CD4-positive, CD25-positive, alpha-beta regulatory T cell (primary cell): Measurements from ENCODE around the gene RAB42. TPM values are rescaled to one million over a fixed set of nuclear protein-coding genes. Genes with fewer than 3 reads are reported as not detected.
A peak's percentile ranks its signal among the peaks of the same experiment; 100 is the strongest.

Experiments
- ATAC-seq, 2 donors: fragments of 150-1000 bp; cut with Tn5 transposase; one replicate each; pipeline ENCODE4 v1.10.0; 2021; ENCODE audit warnings: low read depth in 2 of 2, moderate number of reproducible peaks in 2 of 2, moderate library complexity in 1 of 2
- DNase-seq, 3 donors: peaks; one replicate each; pipeline versions ENCODE4 v3.0.0 to v3.0.0-alpha.2; 2012 to 2022; ENCODE audit warnings: mixed read lengths in 1 of 3
- H3K27ac ChIP-seq: one replicate; pipeline ENCODE4 v1.7.0; 2013; ENCODE audit warnings: mild to moderate bottlenecking, low read length; ENCODE audit not compliant: insufficient read depth, poor library complexity, severe bottlenecking
- H3K27me3 ChIP-seq: one replicate; pipeline ENCODE4 v1.7.0; 2013; ENCODE audit warnings: low read length; ENCODE audit not compliant: control insufficient read depth, insufficient read depth
- H3K36me3 ChIP-seq: one replicate; pipeline ENCODE4 v1.7.0; 2013; ENCODE audit warnings: mild to moderate bottlenecking, low read length, moderate library complexity; ENCODE audit not compliant: control insufficient read depth, insufficient read depth
- H3K4me1 ChIP-seq: 2 replicates; pipeline ENCODE4 v1.7.0; 2013; ENCODE audit warnings: mild to moderate bottlenecking, low read length; ENCODE audit not compliant: insufficient read depth, control insufficient read depth, poor library complexity, severe bottlenecking
- H3K4me3 ChIP-seq: one replicate; pipeline ENCODE4 v1.7.0; 2013; ENCODE audit warnings: low read depth, mild to moderate bottlenecking, low read length, moderate library complexity
- H3K9me3 ChIP-seq, 2 experiments: 1 replicate in 1 of 2; 2 replicates in 1 of 2; pipeline ENCODE4 v1.7.0; 2013; ENCODE audit warnings: low read length in 2 of 2, mild to moderate bottlenecking in 1 of 2, moderate library complexity in 1 of 2; ENCODE audit not compliant: control insufficient read depth in 2 of 2
- H3K27ac Mint-ChIP-seq, 3 donors: one replicate each; pipeline ENCODE4 v1.8.0; 2020 to 2022; ENCODE audit warnings: mild to moderate bottlenecking in 3 of 3, mixed read lengths in 3 of 3, moderate library complexity in 2 of 3
- H3K27me3 Mint-ChIP-seq: one replicate; pipeline ENCODE4 v1.8.0; 2022; ENCODE audit warnings: mild to moderate bottlenecking, mixed read lengths
- H3K36me3 Mint-ChIP-seq: one replicate; pipeline ENCODE4 v1.8.0; 2020; ENCODE audit warnings: mixed read lengths
- H3K4me1 Mint-ChIP-seq, 4 donors: one replicate each; pipeline ENCODE4 v1.8.0; 2020 to 2022; ENCODE audit warnings: mixed read lengths in 4 of 4, mild to moderate bottlenecking in 1 of 4
- H3K4me3 Mint-ChIP-seq, 4 donors: one replicate each; pipeline ENCODE4 v1.8.0; 2020 to 2022; ENCODE audit warnings: mild to moderate bottlenecking in 4 of 4, mixed read lengths in 4 of 4, moderate library complexity in 3 of 4
- H3K9me3 Mint-ChIP-seq, 7 donors: one replicate each; pipeline ENCODE4 v1.8.0; 2020 to 2022; ENCODE audit warnings: mixed read lengths in 7 of 7, mild to moderate bottlenecking in 3 of 7, moderate library complexity in 2 of 7
- polyA plus RNA-seq, 4 donors: library from polyadenylated mRNA; unstranded; fragments of 300-500 nt; fragmentation: Illumina TruSeq; gene quantifications; one replicate each; pipeline ENCODE4 v1.2.3, GENCODE V29; 2021
- total RNA-seq: library from RNA; stranded (reverse); gene quantifications from one replicate; pipeline ENCODE4 v1.2.3, GENCODE V29; 2022

RAB42 gene, protein sequence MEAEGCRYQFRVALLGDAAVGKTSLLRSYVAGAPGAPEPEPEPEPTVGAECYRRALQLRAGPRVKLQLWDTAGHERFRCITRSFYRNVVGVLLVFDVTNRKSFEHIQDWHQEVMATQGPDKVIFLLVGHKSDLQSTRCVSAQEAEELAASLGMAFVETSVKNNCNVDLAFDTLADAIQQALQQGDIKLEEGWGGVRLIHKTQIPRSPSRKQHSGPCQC
- total RNA-seq = not detected
- polyA plus RNA-seq = not detected

DNA sequence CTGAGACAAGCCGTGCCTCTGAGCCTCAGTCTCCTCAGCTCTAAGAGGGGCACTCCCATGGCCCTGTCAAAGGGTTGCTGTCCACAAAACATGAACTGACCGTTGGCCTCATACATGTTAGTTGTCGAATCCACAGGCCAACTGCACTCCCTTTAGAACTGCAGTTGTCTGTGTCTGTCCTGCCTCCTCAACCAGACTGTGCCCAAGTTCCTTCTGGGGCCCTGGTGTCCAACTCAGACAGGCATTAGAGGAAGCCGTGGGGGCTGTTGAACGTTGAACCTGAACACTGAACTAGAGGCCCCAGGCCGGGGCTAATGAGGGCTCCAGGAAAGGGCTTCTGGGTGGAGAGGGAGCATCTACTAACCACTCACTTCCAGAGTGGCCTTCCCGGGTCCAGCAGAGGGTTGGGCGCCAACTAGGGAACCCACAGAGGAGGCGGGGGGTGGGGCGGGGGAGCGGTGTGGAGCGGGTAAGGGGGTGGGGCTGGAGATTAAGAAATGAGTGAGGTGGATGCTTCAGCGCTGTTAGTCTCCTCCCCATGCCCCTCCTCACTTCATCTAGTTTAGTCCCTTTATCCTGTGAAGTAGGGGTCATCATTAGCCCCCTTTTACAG, at the start of gene RAB42:
TSS of gene RAB42 (plus strand) at position 558 of the 613 bp plus-strand sequence. CDS start 247 bp downstream, outside the sequence.
- Histone ChIP-seq H3K9me3 (no peaks in the 10 kb centered on the region), H3K4me1 (peaks cover 4% of the 10 kb centered on the region), H3K27me3 (no peaks in the 10 kb centered on the region), H3K4me3 (peak within 1 kb of the TSS; percentile 57), H3K36me3 (no peaks in the 10 kb centered on the region), H3K27ac (no peak within 1 kb of the TSS)
- Mint-ChIP-seq H3K4me1 (peaks cover 0 to 7% (median 5%) of the 10 kb centered on the region in 4 donors), H3K9me3 (no peaks in the 10 kb centered on the region), H3K36me3 (no peaks in the 10 kb centered on the region), H3K27ac (no peak within 1 kb of the TSS), H3K4me3 (peak within 1 kb of the TSS; percentile 76 to 85 (median 78)), H3K27me3 (peaks cover 6% of the 10 kb centered on the region)
- DNase-seq = peak in 1 of 3 donors; percentile 19
- ATAC-seq = peak; percentile 34 to 53

DNA sequence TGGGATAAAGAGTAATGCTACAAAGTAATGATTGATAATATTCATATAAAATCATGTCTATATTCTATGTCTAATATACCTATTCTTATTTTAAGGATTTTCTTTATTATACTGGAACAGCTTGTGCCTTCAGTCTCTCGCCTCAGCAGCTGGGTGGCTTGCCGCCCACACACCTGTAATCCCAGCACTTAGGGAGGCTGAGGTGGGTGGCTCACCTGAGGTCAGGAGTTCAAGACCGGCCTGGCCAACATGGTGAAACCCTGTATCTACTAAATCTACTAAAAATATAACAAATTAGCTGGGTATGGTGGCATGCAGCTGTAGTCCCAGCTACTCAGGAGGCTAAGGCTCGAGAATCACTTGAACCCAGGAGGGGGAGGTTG, 46.8 kb upstream of the RAB42 start:
- Mint-ChIP-seq H3K4me1 (no peaks in the 10 kb centered on the region), H3K27ac (no peak overlapping the region), H3K4me3 (no peak overlapping the region), H3K36me3 (no peaks in the 10 kb centered on the region), H3K9me3 (no peaks in the 10 kb centered on the region), H3K27me3 (peaks cover 8% of the 10 kb centered on the region)
- DNase-seq = no peak
- H3K27me3 ChIP-seq = no peaks in the 10 kb centered on the region
- H3K4me1 ChIP-seq = no peaks in the 10 kb centered on the region
- H3K36me3 ChIP-seq = no peaks in the 10 kb centered on the region
- ATAC-seq = no peak
- no peaks in the 10 kb centered on the region for H3K9me3 ChIP-seq
- no peak overlapping the region for H3K27ac ChIP-seq
- no peak overlapping the region for H3K4me3 ChIP-seq

DNA sequence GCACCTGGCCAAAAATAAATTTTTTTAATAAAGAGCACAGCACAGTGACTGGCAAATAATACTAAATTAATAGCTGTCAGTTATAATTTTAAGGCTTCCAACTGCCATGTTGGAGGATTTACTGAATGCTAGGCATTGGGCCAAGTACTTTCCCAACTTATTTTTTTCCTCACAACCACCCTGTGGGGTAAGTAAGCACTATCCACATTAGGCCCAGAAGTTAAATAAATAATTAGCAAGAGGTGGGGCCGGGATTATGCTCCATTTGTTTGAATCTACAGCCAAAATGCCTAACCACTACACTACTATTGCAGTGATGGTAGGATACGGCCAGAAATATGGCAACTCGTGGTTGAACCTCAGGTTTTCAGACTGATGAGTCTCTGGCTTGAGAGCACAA, 43.7 kb upstream of the RAB42 start:
- Histone ChIP-seq H3K9me3 (no peaks in the 10 kb centered on the region), H3K27me3 (no peaks in the 10 kb centered on the region), H3K36me3 (no peaks in the 10 kb centered on the region), H3K4me3 (no peak overlapping the region), H3K27ac (no peak overlapping the region), H3K4me1 (peaks cover 3% of the 10 kb centered on the region)
- Mint-ChIP-seq H3K27me3 (peaks cover 8% of the 10 kb centered on the region), H3K4me3 (no peak overlapping the region), H3K4me1 (peaks cover 0 to 14% (median 7%) of the 10 kb centered on the region in 4 donors), H3K9me3 (no peaks in the 10 kb centered on the region), H3K27ac (no peak overlapping the region), H3K36me3 (no peaks in the 10 kb centered on the region)
- no peak for ATAC-seq
- no peak for DNase-seq

DNA sequence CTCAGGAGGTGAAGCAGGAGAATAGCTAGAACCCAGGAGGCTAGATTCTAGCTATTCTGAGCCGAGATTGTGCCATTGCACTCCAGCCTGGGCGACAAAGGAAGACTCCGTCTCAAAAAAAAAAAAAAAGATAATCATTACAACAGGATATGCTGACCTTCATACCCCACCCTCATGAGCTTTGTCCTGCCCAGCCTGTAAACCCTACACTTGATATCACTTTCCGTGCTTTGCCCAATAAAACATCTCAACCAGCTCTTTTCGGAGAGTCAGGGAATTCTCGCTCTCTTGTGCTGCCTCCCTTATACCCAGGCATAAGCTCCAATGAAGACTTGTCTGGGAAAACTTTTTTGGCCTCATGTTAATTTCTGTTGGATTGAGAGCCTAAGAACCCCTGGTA, 40.7 kb upstream of the RAB42 start:
- Histone ChIP-seq H3K4me3 (no peak overlapping the region), H3K4me1 (peaks cover 12% of the 10 kb centered on the region), H3K9me3 (no peaks in the 10 kb centered on the region), H3K36me3 (peaks cover 6% of the 10 kb centered on the region), H3K27me3 (no peaks in the 10 kb centered on the region), H3K27ac (no peak overlapping the region)
- no peaks in the 10 kb centered on the region for H3K9me3 Mint-ChIP-seq
- H3K4me1 Mint-ChIP-seq = peaks cover 4 to 34% (median 18%) of the 10 kb centered on the region in 4 donors
- no peak for ATAC-seq
- H3K27me3 Mint-ChIP-seq = peaks cover 5% of the 10 kb centered on the region
- peaks cover 4% of the 10 kb centered on the region for H3K36me3 Mint-ChIP-seq
- peak overlapping the region in 2 of 3 donors; percentile 63 to 99 for H3K27ac Mint-ChIP-seq
- H3K4me3 Mint-ChIP-seq = peak overlapping the region in 1 of 4 donors; percentile 56
- DNase-seq = no peak

DNA sequence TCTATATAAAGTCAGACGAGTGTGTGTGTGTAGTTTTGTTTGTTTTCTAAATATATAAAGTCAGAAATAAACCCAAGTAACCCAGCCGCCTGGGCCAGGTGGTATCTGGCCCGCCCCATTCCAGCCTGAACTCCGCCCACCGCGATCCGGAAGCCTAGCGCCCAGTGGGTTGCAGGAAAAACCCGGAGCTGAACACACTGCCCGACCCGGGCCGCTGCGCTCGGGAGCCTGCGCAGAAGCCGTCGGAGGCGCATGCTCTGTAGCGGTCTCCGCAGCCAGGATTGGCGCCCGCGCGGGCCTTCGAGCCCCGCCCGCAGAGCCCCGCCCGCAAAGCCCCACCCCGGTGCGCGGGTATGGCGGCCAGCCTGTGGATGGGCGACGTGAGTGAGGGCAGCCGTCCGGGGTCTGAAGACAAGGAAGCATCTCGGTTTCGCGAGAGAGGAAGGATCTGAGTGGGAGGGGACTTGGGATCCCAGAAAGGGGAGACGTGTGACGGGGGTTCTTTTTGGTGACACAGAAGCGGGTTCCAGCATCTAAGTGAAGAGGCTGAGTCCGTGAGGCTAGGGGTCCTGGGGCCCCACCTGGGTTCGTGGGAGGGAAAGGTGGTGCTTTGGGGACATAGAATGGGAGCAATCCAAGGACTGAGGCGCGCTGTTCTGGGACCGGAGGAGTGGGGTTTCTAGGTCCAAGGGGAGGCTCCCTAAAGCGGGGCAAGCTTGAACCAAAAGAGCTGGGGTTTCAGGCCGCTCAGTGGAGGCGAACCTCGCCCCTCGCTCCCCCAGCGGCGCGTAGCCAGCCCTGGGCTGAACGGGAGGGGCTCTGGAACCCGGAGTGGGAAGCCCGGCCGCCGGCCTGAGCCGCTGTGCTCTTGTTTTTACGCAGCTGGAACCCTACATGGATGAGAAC, 39.1 kb upstream of the RAB42 start, which contains the start of gene TRNAU1AP:
TSS of gene TRNAU1AP (plus strand) at position 328 of the 906 bp plus-strand sequence. CDS start at position 354, 26 bp downstream.
- peak within 1 kb of the TSS; percentile 96 to 99 (median 98) for H3K27ac Mint-ChIP-seq
- Histone ChIP-seq H3K4me3 (peak within 1 kb of the TSS; percentile 91), H3K9me3 (no peaks in the 10 kb centered on the region), H3K36me3 (peaks cover 13% of the 10 kb centered on the region), H3K4me1 (peaks cover 12% of the 10 kb centered on the region), H3K27ac (peak within 1 kb of the TSS; percentile 79), H3K27me3 (no peaks in the 10 kb centered on the region)
- no peaks in the 10 kb centered on the region for H3K9me3 Mint-ChIP-seq
- ATAC-seq (peak; percentile 94 to 98), DNase-seq (peak; percentile 94 to 98 (median 98))
- peak within 1 kb of the TSS; percentile 95 to 99 (median 97) for H3K4me3 Mint-ChIP-seq
- no peaks in the 10 kb centered on the region for H3K27me3 Mint-ChIP-seq
- peaks cover 4% of the 10 kb centered on the region for H3K36me3 Mint-ChIP-seq
- peaks cover 4 to 34% (median 18%) of the 10 kb centered on the region in 4 donors for H3K4me1 Mint-ChIP-seq

DNA sequence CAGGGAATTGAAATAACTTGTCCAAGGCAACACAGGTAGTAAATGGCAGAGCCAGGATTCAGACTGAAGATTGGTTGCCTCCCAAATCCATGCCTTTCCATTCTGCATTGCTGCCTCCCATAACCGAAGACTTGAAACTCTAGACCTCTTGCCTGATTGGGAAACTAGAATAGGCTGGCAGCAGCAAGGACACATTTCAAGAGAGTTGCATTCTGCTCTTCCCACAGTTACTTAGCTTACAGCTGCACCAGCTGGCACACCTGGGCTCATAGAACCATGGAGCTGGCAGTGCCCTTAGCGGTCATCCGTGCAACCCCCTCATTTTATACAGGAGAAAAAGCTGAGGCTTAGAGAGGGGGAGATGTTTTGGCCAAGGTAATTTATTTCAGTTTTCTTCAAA, 31.2 kb upstream of the RAB42 start:
- Mint-ChIP-seq H3K9me3 (no peaks in the 10 kb centered on the region), H3K27ac (no peak overlapping the region), H3K36me3 (peaks cover 16% of the 10 kb centered on the region), H3K27me3 (no peaks in the 10 kb centered on the region), H3K4me1 (peaks cover 0 to 2% (median 0%) of the 10 kb centered on the region in 4 donors), H3K4me3 (no peak overlapping the region)
- H3K27ac ChIP-seq = no peak overlapping the region
- no peak overlapping the region for H3K4me3 ChIP-seq
- H3K9me3 ChIP-seq = no peaks in the 10 kb centered on the region
- H3K27me3 ChIP-seq = no peaks in the 10 kb centered on the region
- no peak for DNase-seq
- H3K4me1 ChIP-seq = no peaks in the 10 kb centered on the region
- no peak for ATAC-seq
- peaks cover 58% of the 10 kb centered on the region for H3K36me3 ChIP-seq

DNA sequence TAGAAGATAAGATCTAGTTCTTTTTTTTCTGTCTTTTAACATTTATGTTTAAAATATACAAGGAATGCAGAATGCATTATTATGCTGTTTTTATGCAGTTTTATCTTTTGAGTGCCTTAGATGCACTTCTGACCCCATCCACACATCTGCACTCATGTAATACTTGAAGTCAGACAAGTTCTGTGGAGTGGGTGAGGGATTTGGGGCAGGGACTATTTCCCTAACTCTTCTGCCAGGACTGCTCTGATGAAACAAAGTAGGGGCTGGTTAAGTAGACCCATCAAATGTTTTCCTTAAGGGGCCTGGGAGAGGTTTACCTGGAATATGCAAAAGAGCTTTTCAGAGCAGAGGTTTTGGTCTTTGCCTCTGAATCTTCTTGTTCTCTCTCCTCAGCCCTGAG, 27.8 kb upstream of the RAB42 start:
- Histone ChIP-seq H3K4me1 (no peaks in the 10 kb centered on the region), H3K36me3 (peaks cover 76% of the 10 kb centered on the region), H3K27me3 (no peaks in the 10 kb centered on the region), H3K4me3 (no peak overlapping the region), H3K9me3 (no peaks in the 10 kb centered on the region), H3K27ac (no peak overlapping the region)
- H3K36me3 Mint-ChIP-seq = peaks cover 30% of the 10 kb centered on the region
- no peaks in the 10 kb centered on the region for H3K27me3 Mint-ChIP-seq
- H3K27ac Mint-ChIP-seq = no peak overlapping the region
- H3K9me3 Mint-ChIP-seq = peaks cover 0 to 1% (median 0%) of the 10 kb centered on the region in 7 donors
- DNase-seq (no peak), ATAC-seq (no peak)
- no peak overlapping the region for H3K4me3 Mint-ChIP-seq
- peaks cover 0 to 2% (median 0%) of the 10 kb centered on the region in 4 donors for H3K4me1 Mint-ChIP-seq
